Fibroblast of lung (primary cell): ENCODE data around the gene FSTL4. TPM values are rescaled to one million over a fixed set of nuclear protein-coding genes. Genes with fewer than 3 reads are reported as not detected.

ENCODE experiments used
- DNase-seq, 2 donors: peaks; one replicate each; pipeline versions ENCODE4 v3.0.0 to v3.0.0-alpha.2; 2010; ENCODE audit warnings: low read depth in 2 of 2
- H2AFZ ChIP-seq: 2 replicates; pipeline ENCODE4 v1.5.1; 2012; ENCODE audit warnings: low read length, control low read depth, inconsistent platforms
- H3K27ac ChIP-seq: 2 replicates; pipeline ENCODE4 v1.5.1; 2011; ENCODE audit warnings: low read length, control low read depth; ENCODE audit not compliant: insufficient read depth
- H3K27me3 ChIP-seq: 2 replicates; pipeline ENCODE4 v1.5.1; 2011; ENCODE audit warnings: mild to moderate bottlenecking, low read length; ENCODE audit not compliant: control insufficient read depth, insufficient read depth
- H3K36me3 ChIP-seq: 2 replicates; pipeline ENCODE4 v1.5.1; 2011; ENCODE audit warnings: low read length; ENCODE audit not compliant: control insufficient read depth, insufficient read depth
- H3K4me1 ChIP-seq: 2 replicates; pipeline ENCODE4 v1.5.1; 2011; ENCODE audit warnings: low read length; ENCODE audit not compliant: control insufficient read depth, insufficient read depth; ENCODE audit errors: extremely low read depth
- H3K4me2 ChIP-seq: 2 replicates; pipeline ENCODE4 v1.5.1; 2011; ENCODE audit warnings: low read length, control low read depth; ENCODE audit not compliant: insufficient read depth; ENCODE audit errors: extremely low read depth
- H3K4me3 ChIP-seq, 4 experiments: fragments of 200-600 bp in 1 of 4; sonication (generic) in 1 of 4; replicated peaks in 1 of 4; 2 replicates each; pipeline ENCODE4 v1.5.1; 2011 to 2016; ENCODE audit warnings: low read length in 4 of 4, low read depth in 3 of 4, mild to moderate bottlenecking in 3 of 4, control low read depth in 2 of 4, inconsistent platforms in 1 of 4, mixed read lengths in 1 of 4; ENCODE audit not compliant: insufficient read depth in 1 of 4; ENCODE audit errors: control extremely low read depth in 1 of 4
- H3K79me2 ChIP-seq: 2 replicates; pipeline ENCODE4 v1.5.1; 2012; ENCODE audit warnings: mild to moderate bottlenecking, low read length, inconsistent platforms; ENCODE audit not compliant: control insufficient read depth, insufficient read depth
- H3K9ac ChIP-seq: 2 replicates; pipeline ENCODE4 v1.5.1; 2011; ENCODE audit warnings: mild to moderate bottlenecking, low read length, control low read depth; ENCODE audit not compliant: insufficient read depth
- H3K9me3 ChIP-seq: 2 replicates; pipeline ENCODE4 v1.5.1; 2012; ENCODE audit warnings: low read depth, low read length; ENCODE audit not compliant: control insufficient read depth, insufficient read depth
- H4K20me1 ChIP-seq: 2 replicates; pipeline ENCODE4 v1.5.1; 2011; ENCODE audit warnings: low read length; ENCODE audit not compliant: control insufficient read depth, insufficient read depth; ENCODE audit errors: extremely low read depth
- CTCF ChIP-seq, 2 donors: IDR thresholded peaks in 1 of 2; conservative IDR thresholded peaks in 1 of 2; 1 replicate in 1 of 2; 2 replicates in 1 of 2; pipeline ENCODE4 v1.5.1; 2011 to 2012; ENCODE audit warnings: low read length in 2 of 2, control low read depth in 1 of 2, inconsistent platforms in 1 of 2, low read depth in 1 of 2, mild to moderate bottlenecking in 1 of 2
- EZH2 ChIP-seq: IDR thresholded peaks from 2 replicates; pipeline ENCODE4 v1.5.1; 2012; ENCODE audit warnings: low read length, control low read depth, mild to moderate bottlenecking; ENCODE audit errors: missing control alignments
- polyA plus RNA-seq, 2 donors: library from polyadenylated mRNA; depleted of rRNA in 1 of 2; stranded (reverse) in 1 of 2; unstranded in 1 of 2; fragments of >200 nt; gene quantifications; 2 replicates each; pipeline ENCODE4 v1.2.1, GENCODE V29; 2011 to 2012; ENCODE audit warnings: missing spikeins in 1 of 2
- total RNA-seq: library from RNA; depleted of rRNA; stranded (reverse); fragments of >200 nt; gene quantifications from 2 replicates; pipeline ENCODE4 v1.2.1, GENCODE V29; 2014

The FSTL4 gene
- total and polyA plus RNA-seq, 2 donors (not counting 1 experiment from before 2014, with no cell fraction given), result 0.17 to 0.33 TPM

GRCh38 chr5:133456933-133457402 is 155.4 kb downstream of the FSTL4 start:
- TF ChIP-seq EZH2, result no peak

GRCh38 chr5:133455676-133456075 is 156.7 kb downstream of the FSTL4 start:
- Histone ChIP-seq H3K79me2 (no peaks in the 10 kb centered on the region), H3K27ac (no peak overlapping the region), H3K9ac (no peak overlapping the region), H3K27me3 (peaks cover 5% of the 10 kb centered on the region), H3K4me3 (no peak overlapping the region), H3K36me3 (no peaks in the 10 kb centered on the region), H3K4me1 (no peaks in the 10 kb centered on the region), H2AFZ (no peak overlapping the region), H3K9me3 (no peaks in the 10 kb centered on the region), H3K4me2 (no peak overlapping the region), H4K20me1 (no peaks in the 10 kb centered on the region)
- no peak for DNase-seq
- TF ChIP-seq CTCF (conservative IDR thresholded peaks at IDR 0.05 in 1 of 2, IDR thresholded peaks at IDR 0.05 in 1 of 2; ENCODE audit: low read depth in 1 of 2, low read length in 2 of 2), result no peak
- TF ChIP-seq EZH2, result no peak

More at GRCh38 chr5:133456933-133457402, 155.4 kb downstream of the FSTL4 start:
- Histone ChIP-seq H3K27ac (no peak overlapping the region), H3K36me3 (no peaks in the 10 kb centered on the region), H3K9me3 (no peaks in the 10 kb centered on the region), H3K27me3 (peaks cover 5% of the 10 kb centered on the region), H4K20me1 (no peaks in the 10 kb centered on the region), H2AFZ (no peak overlapping the region), H3K4me2 (no peak overlapping the region), H3K4me3 (no peak overlapping the region), H3K79me2 (no peaks in the 10 kb centered on the region), H3K4me1 (no peaks in the 10 kb centered on the region), H3K9ac (no peak overlapping the region)
- DNase-seq, result peak in 1 of 2 donors; percentile 6

GRCh38 chr5:133454442-133454841 is 157.9 kb downstream of the FSTL4 start:
- Histone ChIP-seq H3K79me2 (no peaks in the 10 kb centered on the region), H3K27ac (no peak overlapping the region), H3K4me1 (no peaks in the 10 kb centered on the region), H3K9me3 (no peaks in the 10 kb centered on the region), H3K9ac (no peak overlapping the region), H3K27me3 (peaks cover 5% of the 10 kb centered on the region), H3K4me3 (no peak overlapping the region), H3K36me3 (no peaks in the 10 kb centered on the region), H3K4me2 (no peak overlapping the region), H2AFZ (no peak overlapping the region), H4K20me1 (no peaks in the 10 kb centered on the region)
- DNase-seq, result no peak
- TF ChIP-seq EZH2 (no peak), CTCF (conservative IDR thresholded peaks at IDR 0.05 in 1 of 2, IDR thresholded peaks at IDR 0.05 in 1 of 2; ENCODE audit: low read depth in 1 of 2, low read length in 2 of 2) (no peak)
